Thoracic aorta (tissue), 2 donors: ENCODE measurements around the gene SERINC3. TPM values are rescaled to one million over a fixed set of nuclear protein-coding genes. Genes with fewer than 3 reads are reported as not detected.
A peak's percentile ranks its signal among the peaks of the same experiment; 100 is the strongest.

Source experiments
- ATAC-seq: fragments of 150-250 bp; one replicate; pipeline ENCODE4 v1.8.0; 2017; ENCODE audit warnings: low read depth; ENCODE audit not compliant: insufficient number of reproducible peaks, low FRiP score
- DNase-seq: peaks from one replicate; pipeline ENCODE4 v3.0.0-alpha.2; 2020; ENCODE audit warnings: low spot score
- H3K27ac ChIP-seq, 2 donors: fragments of 200-600 bp; sonication (generic); 1 replicate in 1 of 2; 2 replicates in 1 of 2; pipeline ENCODE4 v1.5.1; 2016; ENCODE audit warnings: mild to moderate bottlenecking in 2 of 2, moderate library complexity in 2 of 2
- H3K27me3 ChIP-seq: fragments of 200-600 bp; sonication (generic); replicated peaks from 2 replicates; pipeline ENCODE4 v1.6.0; 2016; ENCODE audit warnings: mild to moderate bottlenecking; ENCODE audit not compliant: insufficient read depth
- H3K36me3 ChIP-seq: fragments of 200-600 bp; sonication (generic); one replicate; pipeline ENCODE4 v1.5.1; 2016
- H3K4me1 ChIP-seq, 2 donors: fragments of 200-600 bp; sonication (generic); 1 replicate in 1 of 2; 2 replicates in 1 of 2; pipeline versions ENCODE4 v1.5.1 to v1.6.0; 2016; ENCODE audit warnings: low read depth in 2 of 2, mild to moderate bottlenecking in 1 of 2; ENCODE audit not compliant: control insufficient read depth in 1 of 2
- H3K4me3 ChIP-seq: fragments of 200-600 bp; sonication (generic); 2 replicates; pipeline ENCODE4 v1.5.1; 2016; ENCODE audit warnings: mild to moderate bottlenecking
- H3K9me3 ChIP-seq: fragments of 200-600 bp; sonication (generic); 2 replicates; pipeline ENCODE4 v1.5.1; 2016
- total RNA-seq, 2 donors: library from RNA; depleted of rRNA; stranded (reverse); fragments of >200 nt; gene quantifications; one replicate each; pipeline versions ENCODE4 v1.1.0 to v1.2.3, GENCODE V29; 2016
- TF ChIP-seq, protein P1 (sequence below): fragments of 200-600 bp; sonication (generic); IDR thresholded peaks from one replicate; pipeline ENCODE4 v1.5.1; 2019; ENCODE audit warnings: antibody characterized with exemption

Gene SERINC3
- total RNA-seq, 2 donors from 2014 or later = 98.9 to 109 TPM

DNA sequence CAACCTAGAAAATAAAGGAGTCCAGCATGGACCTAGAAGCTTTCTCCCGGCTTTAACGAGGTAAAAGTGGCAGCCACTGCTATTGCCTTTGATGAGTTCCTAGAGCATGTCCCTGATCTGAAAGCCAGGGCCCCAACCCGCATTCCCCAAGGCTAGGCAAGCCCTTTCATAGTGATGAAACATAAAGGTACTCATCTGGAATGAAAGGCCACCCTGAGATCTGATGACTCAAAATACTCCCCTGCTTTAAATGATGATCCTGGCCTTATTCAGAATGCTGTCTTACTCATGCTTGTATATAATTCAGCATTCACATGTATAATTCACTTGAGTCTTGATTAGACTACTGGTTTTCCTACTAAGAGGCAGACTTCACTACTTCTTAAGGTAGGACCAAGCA is 24.9 kb downstream of the SERINC3 start:
- H3K9me3 ChIP-seq = no peaks in the 10 kb centered on the region
- no peaks in the 10 kb centered on the region for H3K27me3 ChIP-seq
- no peak overlapping the region for H3K4me3 ChIP-seq
- ATAC-seq (no peak), DNase-seq (no peak)
- peaks cover 18 to 21% of the 10 kb centered on the region in 2 donors for H3K4me1 ChIP-seq
- TF ChIP-seq, protein P1, sequence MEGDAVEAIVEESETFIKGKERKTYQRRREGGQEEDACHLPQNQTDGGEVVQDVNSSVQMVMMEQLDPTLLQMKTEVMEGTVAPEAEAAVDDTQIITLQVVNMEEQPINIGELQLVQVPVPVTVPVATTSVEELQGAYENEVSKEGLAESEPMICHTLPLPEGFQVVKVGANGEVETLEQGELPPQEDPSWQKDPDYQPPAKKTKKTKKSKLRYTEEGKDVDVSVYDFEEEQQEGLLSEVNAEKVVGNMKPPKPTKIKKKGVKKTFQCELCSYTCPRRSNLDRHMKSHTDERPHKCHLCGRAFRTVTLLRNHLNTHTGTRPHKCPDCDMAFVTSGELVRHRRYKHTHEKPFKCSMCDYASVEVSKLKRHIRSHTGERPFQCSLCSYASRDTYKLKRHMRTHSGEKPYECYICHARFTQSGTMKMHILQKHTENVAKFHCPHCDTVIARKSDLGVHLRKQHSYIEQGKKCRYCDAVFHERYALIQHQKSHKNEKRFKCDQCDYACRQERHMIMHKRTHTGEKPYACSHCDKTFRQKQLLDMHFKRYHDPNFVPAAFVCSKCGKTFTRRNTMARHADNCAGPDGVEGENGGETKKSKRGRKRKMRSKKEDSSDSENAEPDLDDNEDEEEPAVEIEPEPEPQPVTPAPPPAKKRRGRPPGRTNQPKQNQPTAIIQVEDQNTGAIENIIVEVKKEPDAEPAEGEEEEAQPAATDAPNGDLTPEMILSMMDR = no peak
- H3K36me3 ChIP-seq = peaks cover 52% of the 10 kb centered on the region
- H3K27ac ChIP-seq = peak overlapping the region in 1 of 2 donors; percentile 20

DNA sequence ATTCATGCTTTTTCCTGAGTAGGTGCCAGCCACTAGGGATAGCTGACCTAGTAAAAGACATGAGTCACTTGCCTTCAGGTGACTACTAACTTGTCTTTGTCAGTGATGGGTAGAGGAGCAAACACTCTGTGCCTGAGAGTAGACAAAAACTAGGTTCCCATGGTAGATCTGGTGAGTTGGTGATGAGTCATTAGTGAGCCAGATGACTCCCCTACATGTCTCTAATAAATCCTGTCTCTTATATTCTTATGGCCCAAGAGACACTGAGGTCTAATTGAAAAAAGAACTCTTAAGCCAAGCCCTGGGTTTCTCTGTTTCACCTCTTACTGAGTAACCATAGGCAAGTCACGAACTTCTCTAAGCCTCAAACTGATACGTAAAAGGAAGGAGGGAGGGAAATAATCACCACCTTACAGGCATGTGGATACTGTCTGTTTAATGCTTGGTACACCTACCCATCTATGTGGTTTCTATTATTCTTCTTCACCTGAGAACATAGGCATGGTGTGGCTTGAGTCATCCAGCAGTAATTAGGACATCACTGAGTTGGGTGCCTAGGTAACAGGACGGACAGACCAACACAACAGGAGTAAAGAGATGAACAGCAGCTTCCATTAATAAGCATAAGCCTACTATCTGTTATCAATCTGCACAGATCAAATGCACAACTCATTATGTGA is 25.9 kb downstream of the SERINC3 start:
- Histone ChIP-seq H3K9me3 (no peaks in the 10 kb centered on the region), H3K27ac (peak overlapping the region; percentile 46 to 52), H3K36me3 (peaks cover 45% of the 10 kb centered on the region), H3K27me3 (no peaks in the 10 kb centered on the region), H3K4me3 (no peak overlapping the region), H3K4me1 (peaks cover 24 to 26% of the 10 kb centered on the region in 2 donors)
- ATAC-seq (no peak), DNase-seq (no peak)
- TF ChIP-seq, protein P1 = no peak

DNA sequence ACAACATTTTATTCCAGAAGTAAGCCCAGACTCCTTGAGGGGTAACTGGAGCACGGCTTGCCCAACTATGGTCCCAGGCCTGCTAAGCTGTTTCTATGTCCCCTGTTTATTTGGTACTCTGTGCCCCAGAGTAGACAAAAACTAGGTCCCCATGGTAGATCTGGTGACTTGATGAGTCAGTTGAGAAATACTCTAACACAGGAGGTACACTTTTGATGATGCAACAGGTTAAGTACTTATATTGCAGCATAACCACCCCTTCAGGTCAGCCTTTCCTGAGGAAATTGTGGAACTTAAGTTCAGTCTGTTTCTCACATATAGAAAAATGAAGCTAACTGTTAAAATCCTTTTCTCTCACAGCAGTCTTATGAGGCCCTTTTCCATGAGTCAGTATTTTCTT is 26.6 kb downstream of the SERINC3 start:
- no peak for ATAC-seq
- no peaks in the 10 kb centered on the region for H3K27me3 ChIP-seq
- DNase-seq = no peak
- TF ChIP-seq, protein P1 = no peak
- peak overlapping the region; percentile 46 to 52 for H3K27ac ChIP-seq
- H3K36me3 ChIP-seq = peaks cover 40% of the 10 kb centered on the region
- H3K4me1 ChIP-seq = peaks cover 24 to 26% of the 10 kb centered on the region in 2 donors
- H3K4me3 ChIP-seq = no peak overlapping the region
- no peaks in the 10 kb centered on the region for H3K9me3 ChIP-seq

DNA sequence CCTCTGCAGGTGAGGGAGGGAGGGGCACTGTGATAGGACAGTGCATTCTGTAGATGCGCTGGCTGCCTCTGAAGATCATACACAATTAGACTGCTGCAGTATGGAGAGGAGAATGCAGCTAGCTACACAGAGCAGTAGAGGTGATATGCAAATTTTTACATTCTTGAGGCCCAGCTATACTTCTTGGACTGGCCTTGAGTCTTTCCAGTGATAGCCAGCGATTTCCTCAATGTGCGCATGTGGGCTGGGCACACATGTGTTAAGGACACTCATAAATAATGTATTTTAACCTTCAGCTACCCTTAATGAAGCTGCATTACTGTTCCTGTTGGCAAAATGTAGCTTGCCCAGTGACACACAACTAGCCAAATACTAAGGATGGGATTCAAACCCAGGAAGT is 27.2 kb downstream of the SERINC3 start:
- H3K27ac ChIP-seq = peak overlapping the region; percentile 46 to 52

DNA sequence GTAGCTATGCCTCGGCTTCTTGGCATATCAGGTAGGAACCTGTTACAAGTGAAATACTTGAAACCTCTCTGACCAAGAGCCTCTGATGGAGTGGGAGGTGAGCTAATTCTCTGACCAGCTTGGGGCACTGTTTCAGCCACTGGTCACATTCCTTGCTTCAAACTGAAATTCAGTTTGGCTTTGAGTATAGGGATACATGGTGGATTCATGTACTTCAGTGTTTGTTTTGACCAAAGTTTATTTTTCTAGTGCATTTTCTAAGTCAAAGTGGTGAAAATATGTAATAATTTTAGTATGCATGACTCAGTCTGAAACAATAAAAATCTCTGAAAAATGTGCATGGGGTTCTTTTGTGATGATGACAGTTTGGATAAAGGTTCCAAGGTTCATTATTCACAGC is 27.6 kb downstream of the SERINC3 start:
- peak overlapping the region; percentile 36 to 52 for H3K27ac ChIP-seq
- ATAC-seq = peak; percentile 22

More for the DNA sequence above, 27.2 kb downstream of the SERINC3 start:
- peaks cover 41% of the 10 kb centered on the region for H3K36me3 ChIP-seq
- no peak overlapping the region for H3K4me3 ChIP-seq
- peaks cover 24 to 26% of the 10 kb centered on the region in 2 donors for H3K4me1 ChIP-seq
- ATAC-seq (no peak), DNase-seq (no peak)
- TF ChIP-seq, protein P1 = no peak
- H3K9me3 ChIP-seq = no peaks in the 10 kb centered on the region
- no peaks in the 10 kb centered on the region for H3K27me3 ChIP-seq

More for the DNA sequence above, 27.6 kb downstream of the SERINC3 start:
- TF ChIP-seq, protein P1 = no peak
- no peak for DNase-seq
- Histone ChIP-seq H3K27me3 (no peaks in the 10 kb centered on the region), H3K4me1 (peaks cover 24 to 26% of the 10 kb centered on the region in 2 donors), H3K36me3 (peaks cover 39% of the 10 kb centered on the region), H3K9me3 (no peaks in the 10 kb centered on the region), H3K4me3 (no peak overlapping the region)
